Thyroid gland (tissue), 4 donors: Measurements from ENCODE around the gene PAGE1. TPM values are rescaled to one million over a fixed set of nuclear protein-coding genes. Genes with fewer than 3 reads are reported as not detected.

Experiments
- DNase-seq, 2 donors: peaks; one replicate each; pipeline ENCODE4 v3.0.0-alpha.2; 2019
- H3K27ac ChIP-seq, 3 donors: fragments of 200-600 bp; sonication (generic); 1 replicate in 2 of 3; 2 replicates in 1 of 3; pipeline ENCODE4 v1.5.1; 2016 to 2019; ENCODE audit warnings: mild to moderate bottlenecking in 1 of 3, moderate library complexity in 1 of 3
- H3K27me3 ChIP-seq: fragments of 200-600 bp; sonication (generic); one replicate; pipeline ENCODE4 v1.5.1; 2019
- H3K36me3 ChIP-seq, 2 donors: fragments of 200-600 bp; sonication (generic); one replicate each; pipeline ENCODE4 v1.5.1; 2016 to 2019
- H3K4me1 ChIP-seq, 2 donors: fragments of 200-600 bp; sonication (generic); one replicate each; pipeline ENCODE4 v1.5.1; 2017 to 2019
- H3K4me3 ChIP-seq, 3 donors: fragments of 200-600 bp; sonication (generic); replicated peaks in 1 of 3; 1 replicate in 2 of 3; 2 replicates in 1 of 3; pipeline ENCODE4 v1.5.1; 2016; ENCODE audit warnings: mild to moderate bottlenecking in 1 of 3
- H3K9me3 ChIP-seq: fragments of 200-600 bp; sonication (generic); one replicate; pipeline ENCODE4 v1.5.1; 2017
- CTCF ChIP-seq, 6 experiments: fragments of 200-600 bp in 3 of 6; fragments of 450-650 bp in 3 of 6; sonication (generic) in 3 of 6; IDR thresholded peaks; one replicate each; pipeline ENCODE4 v1.5.1; 2016 to 2019; ENCODE audit warnings: antibody characterized with exemption in 6 of 6, mild to moderate bottlenecking in 2 of 6, inconsistent platforms in 1 of 6, moderate library complexity in 1 of 6
- POLR2A ChIP-seq, 2 donors: fragments of 450-650 bp; IDR thresholded peaks; one replicate each; pipeline ENCODE4 v1.6.1; 2017; ENCODE audit warnings: antibody characterized with exemption in 2 of 2, mild to moderate bottlenecking in 2 of 2, moderate library complexity in 1 of 2
- WGBS, 2 donors: methylation state at CpG; one replicate each; pipeline ENCODE4 v1.1.5; 2017; 5-methylcytosine and 5-hydroxymethylcytosine counted together
- intact Hi-C: fragments of 100-400 bp; cut with DNase I; formaldehyde crosslinking; loops from one replicate; pipeline ENCODE4 v1.15.1; 2023
- total RNA-seq, 4 donors: library from RNA; depleted of rRNA; stranded (reverse); fragments of >200 nt; gene quantifications; one replicate each; pipeline ENCODE4 v1.2.3, GENCODE V29; 2016

PAGE1 gene
- total RNA-seq, 4 donors from 2014 or later, result not detected

DNA sequence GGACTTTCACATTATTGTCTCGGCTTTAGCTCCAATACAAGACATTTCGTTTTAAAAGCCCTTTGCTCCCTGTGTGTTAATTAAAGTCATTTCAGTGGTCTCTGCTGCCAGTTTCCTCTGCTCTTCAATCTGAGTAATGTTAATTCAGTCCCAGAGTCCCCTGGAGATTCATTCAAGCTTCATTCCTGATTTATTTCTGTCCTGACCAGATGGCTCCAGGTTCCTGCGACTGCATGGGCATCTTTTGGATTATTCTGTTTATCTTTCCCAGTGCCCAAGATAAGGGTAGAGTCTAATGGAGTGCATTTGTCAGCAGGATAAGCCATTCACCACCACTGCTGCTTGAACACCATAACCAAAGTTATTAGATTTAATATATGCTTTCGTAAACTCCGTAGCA is 6.1 kb upstream of the PAGE1 start:
- Histone ChIP-seq H3K4me1 (no peaks in the 10 kb centered on the region), H3K27me3 (no peaks in the 10 kb centered on the region), H3K9me3 (no peaks in the 10 kb centered on the region), H3K4me3 (no peak overlapping the region), H3K36me3 (no peaks in the 10 kb centered on the region), H3K27ac (no peak overlapping the region)
- WGBS, 2 donors, result 62 to 68% methylated on average over 5 of the region's 5 CpGs
- intact Hi-C loops, result no loop called here
- DNase-seq, result no peak
- TF ChIP-seq POLR2A (IDR thresholded peaks at IDR 0.05) (no peak), CTCF (IDR thresholded peaks at IDR 0.05) (no peak)

- intact Hi-C loops, result no loop called here
- no peaks in the 10 kb centered on the region for H3K4me1 ChIP-seq
- TF ChIP-seq CTCF (IDR thresholded peaks at IDR 0.05) (no peak), POLR2A (IDR thresholded peaks at IDR 0.05) (no peak)
- H3K27ac ChIP-seq, result no peak overlapping the region
- no peaks in the 10 kb centered on the region for H3K9me3 ChIP-seq
- no peak for DNase-seq
- H3K36me3 ChIP-seq, result no peaks in the 10 kb centered on the region
- no peak overlapping the region for H3K4me3 ChIP-seq
- H3K27me3 ChIP-seq, result no peaks in the 10 kb centered on the region
Measured at GRCh38 chrX:49701323-49701722, 5.5 kb upstream of the PAGE1 start.

- intact Hi-C loops, result no loop called here
- no peaks in the 10 kb centered on the region for H3K36me3 ChIP-seq
- H3K4me1 ChIP-seq, result no peaks in the 10 kb centered on the region
- no peak overlapping the region for H3K4me3 ChIP-seq
- H3K27ac ChIP-seq, result no peak overlapping the region
- H3K27me3 ChIP-seq, result no peaks in the 10 kb centered on the region
- no peak for DNase-seq
- TF ChIP-seq CTCF (IDR thresholded peaks at IDR 0.05) (no peak), POLR2A (IDR thresholded peaks at IDR 0.05) (no peak)
- H3K9me3 ChIP-seq, result no peaks in the 10 kb centered on the region
- 96% methylated on average over 2 of the region's 2 CpGs for WGBS, 2 donors
Measured at GRCh38 chrX:49675075-49675719, 20.6 kb downstream of the PAGE1 start.

DNA sequence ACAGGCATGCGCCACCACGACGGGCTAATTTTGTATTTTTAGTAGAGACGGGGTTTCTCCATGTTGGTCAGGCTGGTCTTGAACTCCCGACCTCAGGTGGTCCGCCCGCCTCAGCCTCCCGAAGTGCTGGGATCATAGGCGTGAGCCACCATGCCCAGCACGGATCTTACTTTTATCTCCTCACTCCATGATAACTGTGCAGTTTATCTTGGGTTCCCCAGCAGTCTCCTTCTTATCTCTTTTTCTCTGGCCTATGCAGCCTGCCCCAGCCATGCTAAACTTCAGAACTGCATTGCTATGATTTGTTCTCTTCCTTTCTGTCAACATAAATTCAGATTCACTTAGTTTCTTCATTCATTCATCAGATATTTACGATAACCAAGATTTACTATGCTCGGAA is 22.4 kb downstream of the PAGE1 start:
- H3K4me3 ChIP-seq, result no peak overlapping the region
- H3K27me3 ChIP-seq, result no peaks in the 10 kb centered on the region
- 96 to 97% methylated on average over 12 of the region's 12 CpGs for WGBS, 2 donors
- TF ChIP-seq POLR2A (IDR thresholded peaks at IDR 0.05) (no peak), CTCF (IDR thresholded peaks at IDR 0.05) (no peak)
- no peaks in the 10 kb centered on the region for H3K9me3 ChIP-seq
- H3K27ac ChIP-seq, result no peak overlapping the region
- DNase-seq, result no peak
- H3K4me1 ChIP-seq, result no peaks in the 10 kb centered on the region
- H3K36me3 ChIP-seq, result no peaks in the 10 kb centered on the region
- intact Hi-C loops, result no loop called here

DNA sequence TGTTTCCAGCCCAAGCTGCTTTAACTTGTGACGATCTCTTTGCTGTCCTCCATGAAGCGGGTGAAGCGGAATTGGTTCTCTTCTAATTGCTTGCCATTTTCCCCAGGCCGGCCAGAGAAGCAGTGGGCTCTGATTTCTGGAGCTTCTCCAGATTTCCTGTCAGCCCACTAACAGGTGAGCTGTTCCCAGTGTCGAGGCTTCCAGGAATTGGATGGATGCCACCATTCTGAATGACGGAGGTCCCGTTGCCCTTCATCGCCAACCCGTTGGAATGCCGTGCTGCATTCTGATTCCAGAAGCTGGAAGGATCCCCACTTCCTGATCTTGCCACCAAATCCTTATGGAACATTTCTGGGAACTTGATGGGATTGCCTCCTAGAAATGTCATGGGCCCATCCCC is 31.0 kb downstream of the PAGE1 start:
- intact Hi-C loops, result no loop called here
- WGBS, 2 donors, result 77 to 81% methylated on average over 9 to 10 of the region's 10 CpGs

More for the DNA sequence above, 31.0 kb downstream of the PAGE1 start:
- Histone ChIP-seq H3K36me3 (no peaks in the 10 kb centered on the region), H3K4me3 (no peak overlapping the region), H3K9me3 (no peaks in the 10 kb centered on the region), H3K4me1 (no peaks in the 10 kb centered on the region), H3K27ac (no peak overlapping the region), H3K27me3 (no peaks in the 10 kb centered on the region)
- DNase-seq, result no peak
- TF ChIP-seq CTCF (IDR thresholded peaks at IDR 0.05) (no peak), POLR2A (IDR thresholded peaks at IDR 0.05) (no peak)
